PC-9 (cell line): Measurements from ENCODE around the gene USP34.

Experiments
- CTCF ChIP-seq: fragments of 200-600 bp; sonication (generic); conservative IDR thresholded peaks from 2 replicates; pipeline ENCODE4 v1.6.1; 2017; ENCODE audit warnings: mixed run types, antibody characterized with exemption, mild to moderate bottlenecking, moderate library complexity
- EZH2 ChIP-seq: fragments of 200-600 bp; sonication (generic); IDR thresholded peaks from 2 replicates; pipeline ENCODE4 v1.8.0; 2017; ENCODE audit warnings: antibody characterized with exemption, low read depth

- no peak for TF ChIP-seq CTCF
- no peak for TF ChIP-seq EZH2
These were observed 117.0 kb downstream of the USP34 start for GRCh38 chr2:61353909-61354308.
